ENCODE data around the gene TPSB2. TPM values are rescaled to one million over a fixed set of nuclear protein-coding genes. Genes with fewer than 3 reads are reported as not detected.

Gene TPSB2
- total RNA-seq, 1 experiment from 2014 or later = not detected

DNA sequence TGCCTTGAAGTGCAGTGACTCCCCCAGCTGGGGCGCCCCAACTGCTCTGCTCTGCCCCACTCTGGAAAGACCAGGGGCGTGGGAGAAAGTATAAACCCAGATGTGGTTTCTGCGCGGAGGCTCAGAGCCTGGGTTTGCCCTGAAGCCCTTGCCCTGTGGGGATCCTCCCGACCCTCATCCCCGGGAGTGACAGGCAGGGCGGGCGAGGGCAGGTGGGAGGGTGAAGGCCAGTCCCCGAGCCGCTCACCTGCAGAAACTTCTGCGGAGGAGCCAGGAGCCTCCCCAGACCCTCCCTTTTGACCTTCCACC is 29.7 kb upstream of the TPSB2 start:
- Histone ChIP-seq H3K9me2 (ENCODE audit: insufficient read depth) (no peaks in the 10 kb centered on the region), H3K27me3 (ENCODE audit: insufficient read depth, low read length) (peaks cover 4% of the 10 kb centered on the region; the same call in 1 of the 2 replicates), H3K4me1 (ENCODE audit: control insufficient read depth in 1 of 2, insufficient read depth in 2 of 2, low read length in 2 of 2) (peaks cover 4 to 13% of the 10 kb centered on the region in 2 experiments; a peak in 3 of 4 replicates), H3K9ac (ENCODE audit: low read length) (no peak overlapping the region), H3K4me3 (replicated peaks in 1 of 2; ENCODE audit: low read depth in 1 of 2, low read length in 2 of 2) (no peak overlapping the region), H4K20me1 (ENCODE audit: insufficient read depth) (no peaks in the 10 kb centered on the region), H3K4me2 (ENCODE audit: low read length) (no peak overlapping the region), H3K36me3 (ENCODE audit: control insufficient read depth in 1 of 2, insufficient read depth in 2 of 2, low read length in 2 of 2) (no peaks in the 10 kb centered on the region), H3K9me3 (ENCODE audit: control insufficient read depth in 1 of 2, insufficient read depth in 1 of 2, low read depth in 1 of 2, low read length in 2 of 2) (no peaks in the 10 kb centered on the region; a peak in 1 of 4 replicates), H3K27ac (ENCODE audit: low read depth, low read length) (no peak overlapping the region), H2AFZ (ENCODE audit: low read depth, low read length, poor library complexity, severe bottlenecking) (no peak overlapping the region), H3K79me2 (ENCODE audit: insufficient read depth, low read length) (no peaks in the 10 kb centered on the region)
- BruUV-seq (replicated peaks) = no TSS peak
- RAD21 ChIA-PET (ENCODE audit: low non-redundant PET in 1 of 2, low total read pairs in 2 of 2, uncharacterized antibody in 2 of 2, unreplicated experiment in 2 of 2) = no interaction called here
- ATAC-seq (no peak), DNase-seq (ENCODE audit: low read depth, low spot score) (no peak)
- POLR2A ChIA-PET = no interaction called here
- TF ChIP-seq, protein P1, sequence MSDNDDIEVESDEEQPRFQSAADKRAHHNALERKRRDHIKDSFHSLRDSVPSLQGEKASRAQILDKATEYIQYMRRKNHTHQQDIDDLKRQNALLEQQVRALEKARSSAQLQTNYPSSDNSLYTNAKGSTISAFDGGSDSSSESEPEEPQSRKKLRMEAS (IDR thresholded peaks at IDR 0.05) = no peak
- TF ChIP-seq CEBPB (IDR thresholded peaks at IDR 0.05; ENCODE audit: low read depth) (no peak), ZFX (IDR thresholded peaks at IDR 0.05) (no peak), FOSL1 (IDR thresholded peaks at IDR 0.05; ENCODE audit: low read depth) (no peak), POLR2AphosphoS5 (IDR thresholded peaks at IDR 0.05; ENCODE audit: low read depth, low read length) (no peak), CBX3 (IDR thresholded peaks at IDR 0.05; ENCODE audit: low read depth) (no peak), TCF7L2 (IDR thresholded peaks at IDR 0.05; ENCODE audit: borderline replicate concordance, extremely low read depth, insufficient read depth, insufficient read length) (no peak), POLR2A (IDR thresholded peaks at IDR 0.05; ENCODE audit: borderline replicate concordance, extremely low read depth, insufficient read depth, insufficient read length) (no peak), ELF1 (IDR thresholded peaks at IDR 0.05; ENCODE audit: borderline replicate concordance, low read depth) (no peak), SP1 (IDR thresholded peaks at IDR 0.05; ENCODE audit: low read depth) (no peak), EZH2phosphoT487 (IDR thresholded peaks at IDR 0.05; ENCODE audit: borderline replicate concordance) (no peak)
- TF ChIP-seq, protein P2, sequence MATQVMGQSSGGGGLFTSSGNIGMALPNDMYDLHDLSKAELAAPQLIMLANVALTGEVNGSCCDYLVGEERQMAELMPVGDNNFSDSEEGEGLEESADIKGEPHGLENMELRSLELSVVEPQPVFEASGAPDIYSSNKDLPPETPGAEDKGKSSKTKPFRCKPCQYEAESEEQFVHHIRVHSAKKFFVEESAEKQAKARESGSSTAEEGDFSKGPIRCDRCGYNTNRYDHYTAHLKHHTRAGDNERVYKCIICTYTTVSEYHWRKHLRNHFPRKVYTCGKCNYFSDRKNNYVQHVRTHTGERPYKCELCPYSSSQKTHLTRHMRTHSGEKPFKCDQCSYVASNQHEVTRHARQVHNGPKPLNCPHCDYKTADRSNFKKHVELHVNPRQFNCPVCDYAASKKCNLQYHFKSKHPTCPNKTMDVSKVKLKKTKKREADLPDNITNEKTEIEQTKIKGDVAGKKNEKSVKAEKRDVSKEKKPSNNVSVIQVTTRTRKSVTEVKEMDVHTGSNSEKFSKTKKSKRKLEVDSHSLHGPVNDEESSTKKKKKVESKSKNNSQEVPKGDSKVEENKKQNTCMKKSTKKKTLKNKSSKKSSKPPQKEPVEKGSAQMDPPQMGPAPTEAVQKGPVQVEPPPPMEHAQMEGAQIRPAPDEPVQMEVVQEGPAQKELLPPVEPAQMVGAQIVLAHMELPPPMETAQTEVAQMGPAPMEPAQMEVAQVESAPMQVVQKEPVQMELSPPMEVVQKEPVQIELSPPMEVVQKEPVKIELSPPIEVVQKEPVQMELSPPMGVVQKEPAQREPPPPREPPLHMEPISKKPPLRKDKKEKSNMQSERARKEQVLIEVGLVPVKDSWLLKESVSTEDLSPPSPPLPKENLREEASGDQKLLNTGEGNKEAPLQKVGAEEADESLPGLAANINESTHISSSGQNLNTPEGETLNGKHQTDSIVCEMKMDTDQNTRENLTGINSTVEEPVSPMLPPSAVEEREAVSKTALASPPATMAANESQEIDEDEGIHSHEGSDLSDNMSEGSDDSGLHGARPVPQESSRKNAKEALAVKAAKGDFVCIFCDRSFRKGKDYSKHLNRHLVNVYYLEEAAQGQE (IDR thresholded peaks at IDR 0.05; ENCODE audit: low read depth) = no peak
- TF ChIP-seq, protein P3, sequence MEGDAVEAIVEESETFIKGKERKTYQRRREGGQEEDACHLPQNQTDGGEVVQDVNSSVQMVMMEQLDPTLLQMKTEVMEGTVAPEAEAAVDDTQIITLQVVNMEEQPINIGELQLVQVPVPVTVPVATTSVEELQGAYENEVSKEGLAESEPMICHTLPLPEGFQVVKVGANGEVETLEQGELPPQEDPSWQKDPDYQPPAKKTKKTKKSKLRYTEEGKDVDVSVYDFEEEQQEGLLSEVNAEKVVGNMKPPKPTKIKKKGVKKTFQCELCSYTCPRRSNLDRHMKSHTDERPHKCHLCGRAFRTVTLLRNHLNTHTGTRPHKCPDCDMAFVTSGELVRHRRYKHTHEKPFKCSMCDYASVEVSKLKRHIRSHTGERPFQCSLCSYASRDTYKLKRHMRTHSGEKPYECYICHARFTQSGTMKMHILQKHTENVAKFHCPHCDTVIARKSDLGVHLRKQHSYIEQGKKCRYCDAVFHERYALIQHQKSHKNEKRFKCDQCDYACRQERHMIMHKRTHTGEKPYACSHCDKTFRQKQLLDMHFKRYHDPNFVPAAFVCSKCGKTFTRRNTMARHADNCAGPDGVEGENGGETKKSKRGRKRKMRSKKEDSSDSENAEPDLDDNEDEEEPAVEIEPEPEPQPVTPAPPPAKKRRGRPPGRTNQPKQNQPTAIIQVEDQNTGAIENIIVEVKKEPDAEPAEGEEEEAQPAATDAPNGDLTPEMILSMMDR (IDR thresholded peaks at IDR 0.05 in 2 of 3, conservative IDR thresholded peaks at IDR 0.05 in 1 of 3; ENCODE audit: borderline replicate concordance in 1 of 3, insufficient read depth in 1 of 3, low read depth in 2 of 3, low read length in 2 of 3) = no peak
- TF ChIP-seq, protein P4, sequence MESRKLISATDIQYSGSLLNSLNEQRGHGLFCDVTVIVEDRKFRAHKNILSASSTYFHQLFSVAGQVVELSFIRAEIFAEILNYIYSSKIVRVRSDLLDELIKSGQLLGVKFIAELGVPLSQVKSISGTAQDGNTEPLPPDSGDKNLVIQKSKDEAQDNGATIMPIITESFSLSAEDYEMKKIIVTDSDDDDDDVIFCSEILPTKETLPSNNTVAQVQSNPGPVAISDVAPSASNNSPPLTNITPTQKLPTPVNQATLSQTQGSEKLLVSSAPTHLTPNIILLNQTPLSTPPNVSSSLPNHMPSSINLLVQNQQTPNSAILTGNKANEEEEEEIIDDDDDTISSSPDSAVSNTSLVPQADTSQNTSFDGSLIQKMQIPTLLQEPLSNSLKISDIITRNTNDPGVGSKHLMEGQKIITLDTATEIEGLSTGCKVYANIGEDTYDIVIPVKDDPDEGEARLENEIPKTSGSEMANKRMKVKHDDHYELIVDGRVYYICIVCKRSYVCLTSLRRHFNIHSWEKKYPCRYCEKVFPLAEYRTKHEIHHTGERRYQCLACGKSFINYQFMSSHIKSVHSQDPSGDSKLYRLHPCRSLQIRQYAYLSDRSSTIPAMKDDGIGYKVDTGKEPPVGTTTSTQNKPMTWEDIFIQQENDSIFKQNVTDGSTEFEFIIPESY (IDR thresholded peaks at IDR 0.05; ENCODE audit: extremely low read depth, insufficient replicate concordance, low read length) = no peak
- intact Hi-C loops (cut with micrococcal nuclease) = no loop called here
- CTCF ChIA-PET = no interaction called here
